ENCODE data around the gene MS4A12.
"Not testable (repeated sequence)": the region's sequence is repeated elsewhere in the genome, so short reads cannot be mapped to it uniquely, and the experiment has no call there.

Gene MS4A12

DNA sequence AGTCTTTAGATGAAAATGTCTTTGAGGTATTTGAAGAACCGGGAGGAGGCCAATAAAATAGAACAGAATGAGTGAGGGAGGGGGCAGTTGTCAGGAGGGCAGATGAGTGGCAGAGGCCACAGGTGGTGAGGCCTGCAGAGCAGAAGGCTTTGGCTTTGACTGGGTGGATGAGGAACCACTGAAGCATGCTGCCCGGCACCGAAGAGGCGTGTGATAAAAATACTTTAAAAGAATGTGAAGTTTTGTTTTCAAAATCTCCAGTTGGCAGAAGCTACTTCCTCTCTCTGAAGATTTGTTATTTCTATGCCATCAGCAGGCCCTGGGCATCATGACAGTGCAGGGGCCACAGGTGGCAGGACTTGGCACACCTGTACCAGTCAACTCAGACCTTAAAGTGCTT lies 6.3 kb downstream of the MS4A12 start:
- ATAC-seq (ENCODE audit: low read depth): no peak
- H3K4me3 ChIP-seq (ENCODE audit: severe bottlenecking): no peak overlapping the region
- H3K27ac ChIP-seq (ENCODE audit: poor library complexity, severe bottlenecking): no peak overlapping the region

DNA sequence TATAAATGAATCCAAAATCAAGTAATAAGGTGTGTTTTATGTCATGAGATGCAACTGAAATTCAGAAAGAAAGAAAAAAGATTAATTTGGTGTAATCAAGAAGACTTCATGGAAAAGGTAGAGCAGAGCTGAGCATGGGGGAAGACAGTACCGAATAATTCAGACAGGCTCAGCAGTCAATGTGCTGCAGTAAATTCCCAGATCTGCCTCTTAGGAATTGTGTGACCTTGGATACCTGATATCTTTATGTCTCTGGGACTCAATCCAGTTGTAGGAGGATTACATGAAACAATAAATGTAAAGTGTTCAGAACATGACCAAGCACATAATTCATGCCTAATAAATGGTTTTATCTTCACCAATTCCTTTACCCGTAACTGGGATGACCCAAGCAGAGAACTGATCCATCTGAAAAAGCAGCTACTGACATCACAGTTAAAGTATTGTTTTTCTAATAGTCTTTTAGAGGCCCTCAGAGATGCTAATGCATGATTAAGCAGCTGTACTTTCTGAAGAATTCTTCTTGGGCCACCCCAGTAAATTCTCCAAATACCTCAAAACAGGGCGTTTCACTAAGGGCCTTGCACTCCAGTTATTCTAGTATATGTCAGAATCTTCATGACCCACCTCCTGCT lies 7.8 kb downstream of the MS4A12 start:
- no peak overlapping the region for H3K27ac ChIP-seq (ENCODE audit: poor library complexity, severe bottlenecking)

More for the DNA sequence above, 6.3 kb downstream of the MS4A12 start:
- TF ChIP-seq, protein P1, sequence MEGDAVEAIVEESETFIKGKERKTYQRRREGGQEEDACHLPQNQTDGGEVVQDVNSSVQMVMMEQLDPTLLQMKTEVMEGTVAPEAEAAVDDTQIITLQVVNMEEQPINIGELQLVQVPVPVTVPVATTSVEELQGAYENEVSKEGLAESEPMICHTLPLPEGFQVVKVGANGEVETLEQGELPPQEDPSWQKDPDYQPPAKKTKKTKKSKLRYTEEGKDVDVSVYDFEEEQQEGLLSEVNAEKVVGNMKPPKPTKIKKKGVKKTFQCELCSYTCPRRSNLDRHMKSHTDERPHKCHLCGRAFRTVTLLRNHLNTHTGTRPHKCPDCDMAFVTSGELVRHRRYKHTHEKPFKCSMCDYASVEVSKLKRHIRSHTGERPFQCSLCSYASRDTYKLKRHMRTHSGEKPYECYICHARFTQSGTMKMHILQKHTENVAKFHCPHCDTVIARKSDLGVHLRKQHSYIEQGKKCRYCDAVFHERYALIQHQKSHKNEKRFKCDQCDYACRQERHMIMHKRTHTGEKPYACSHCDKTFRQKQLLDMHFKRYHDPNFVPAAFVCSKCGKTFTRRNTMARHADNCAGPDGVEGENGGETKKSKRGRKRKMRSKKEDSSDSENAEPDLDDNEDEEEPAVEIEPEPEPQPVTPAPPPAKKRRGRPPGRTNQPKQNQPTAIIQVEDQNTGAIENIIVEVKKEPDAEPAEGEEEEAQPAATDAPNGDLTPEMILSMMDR (IDR thresholded peaks at IDR 0.05; ENCODE audit: poor library complexity, severe bottlenecking): no peak
- H3K4me1 ChIP-seq (ENCODE audit: insufficient read depth, poor library complexity, severe bottlenecking): no peaks in the 10 kb centered on the region
- DNase-seq (ENCODE audit: low spot score): no peak
- no peaks in the 10 kb centered on the region for H3K36me3 ChIP-seq (ENCODE audit: low read depth)
- H3K9me3 ChIP-seq (ENCODE audit: severe bottlenecking): no peaks in the 10 kb centered on the region
- H3K27me3 ChIP-seq (ENCODE audit: insufficient read depth, poor library complexity, severe bottlenecking): peaks cover 4% of the 10 kb centered on the region

DNA sequence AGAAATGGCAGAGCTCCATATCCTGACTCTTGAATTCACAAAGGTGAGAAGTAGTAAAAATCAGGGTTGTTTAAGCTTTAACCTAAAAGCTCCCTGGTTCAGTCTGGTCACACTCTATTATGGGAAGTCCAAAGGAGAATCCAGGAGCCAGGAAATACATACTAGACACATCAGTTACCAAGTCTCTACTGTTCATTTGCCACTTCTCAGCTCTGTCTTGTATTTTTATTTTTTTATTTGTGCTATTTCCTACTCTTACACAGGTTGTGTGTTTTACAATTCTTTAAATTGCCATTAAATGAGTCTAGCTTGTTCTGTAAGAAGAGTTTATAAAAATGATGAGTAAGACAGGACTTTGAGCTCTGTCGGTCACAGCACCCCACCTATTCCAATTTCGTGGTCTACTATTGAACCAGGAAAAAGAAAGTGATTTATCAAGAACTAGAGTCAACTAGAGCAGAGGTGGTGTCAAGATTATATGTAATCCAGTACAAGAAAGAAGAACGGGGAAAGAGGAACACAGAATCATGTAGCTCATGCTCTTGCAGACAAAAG lies 9.7 kb downstream of the MS4A12 start:
- H3K4me3 ChIP-seq (ENCODE audit: severe bottlenecking): no peak overlapping the region
- H3K9me3 ChIP-seq (ENCODE audit: severe bottlenecking): no peaks in the 10 kb centered on the region
- no peaks in the 10 kb centered on the region for H3K36me3 ChIP-seq (ENCODE audit: low read depth)
- no peak for DNase-seq (ENCODE audit: low spot score)
- TF ChIP-seq, protein P1 (IDR thresholded peaks at IDR 0.05; ENCODE audit: poor library complexity, severe bottlenecking): no peak
- no peak for ATAC-seq (ENCODE audit: low read depth)
- H3K27me3 ChIP-seq (ENCODE audit: insufficient read depth, poor library complexity, severe bottlenecking): peaks cover 7% of the 10 kb centered on the region
- no peak overlapping the region for H3K27ac ChIP-seq (ENCODE audit: poor library complexity, severe bottlenecking)
- H3K4me1 ChIP-seq (ENCODE audit: insufficient read depth, poor library complexity, severe bottlenecking): no peaks in the 10 kb centered on the region

More for the DNA sequence above, 7.8 kb downstream of the MS4A12 start:
- Histone ChIP-seq H3K27me3 (ENCODE audit: insufficient read depth, poor library complexity, severe bottlenecking) (peaks cover 7% of the 10 kb centered on the region), H3K4me3 (ENCODE audit: severe bottlenecking) (no peak overlapping the region), H3K9me3 (ENCODE audit: severe bottlenecking) (no peaks in the 10 kb centered on the region), H3K4me1 (ENCODE audit: insufficient read depth, poor library complexity, severe bottlenecking) (no peaks in the 10 kb centered on the region), H3K36me3 (ENCODE audit: low read depth) (no peaks in the 10 kb centered on the region)
- no peak for DNase-seq (ENCODE audit: low spot score)
- TF ChIP-seq, protein P1 (IDR thresholded peaks at IDR 0.05; ENCODE audit: poor library complexity, severe bottlenecking): no peak
- no peak for ATAC-seq (ENCODE audit: low read depth)

DNA sequence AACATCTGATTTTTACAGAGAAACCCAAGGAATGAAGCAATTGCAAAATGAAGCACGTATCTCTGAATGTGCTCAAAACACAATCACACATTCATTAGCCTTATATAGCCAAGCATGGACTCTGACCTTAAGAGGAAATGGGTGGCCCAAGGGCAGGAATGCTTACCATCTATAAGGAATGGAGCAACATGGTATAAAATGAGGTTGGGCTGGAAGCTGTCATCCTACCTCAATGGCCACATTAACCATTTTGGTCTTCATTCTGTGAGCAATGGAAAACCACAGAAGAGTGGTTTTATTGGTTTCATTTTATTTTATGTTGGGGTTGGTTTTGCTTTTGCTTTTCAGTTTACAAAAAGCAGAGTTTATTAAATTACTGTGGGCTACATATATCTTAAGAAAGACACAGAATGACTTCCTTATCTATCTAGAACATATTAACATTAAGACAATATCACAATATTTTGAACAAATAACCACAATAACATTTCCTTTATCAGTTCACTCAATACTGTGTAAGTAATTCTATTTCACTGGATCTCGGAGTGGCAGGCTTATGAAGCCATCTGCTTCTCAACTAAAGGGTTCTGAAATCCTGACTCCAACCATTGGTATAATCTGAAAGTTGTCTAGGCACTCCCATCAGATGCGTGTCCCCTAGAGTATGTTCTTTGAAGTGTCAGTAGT lies 11.8 kb downstream of the MS4A12 start:
- Histone ChIP-seq H3K4me1 (ENCODE audit: insufficient read depth, poor library complexity, severe bottlenecking) (no peaks in the 10 kb centered on the region), H3K27ac (ENCODE audit: poor library complexity, severe bottlenecking) (no peak overlapping the region), H3K27me3 (ENCODE audit: insufficient read depth, poor library complexity, severe bottlenecking) (peaks cover 3% of the 10 kb centered on the region), H3K36me3 (ENCODE audit: low read depth) (no peaks in the 10 kb centered on the region), H3K9me3 (ENCODE audit: severe bottlenecking) (no peaks in the 10 kb centered on the region), H3K4me3 (ENCODE audit: severe bottlenecking) (no peak overlapping the region)
- DNase-seq (ENCODE audit: low spot score) (no peak), ATAC-seq (ENCODE audit: low read depth) (no peak)
- TF ChIP-seq, protein P1 (IDR thresholded peaks at IDR 0.05; ENCODE audit: poor library complexity, severe bottlenecking): no peak

DNA sequence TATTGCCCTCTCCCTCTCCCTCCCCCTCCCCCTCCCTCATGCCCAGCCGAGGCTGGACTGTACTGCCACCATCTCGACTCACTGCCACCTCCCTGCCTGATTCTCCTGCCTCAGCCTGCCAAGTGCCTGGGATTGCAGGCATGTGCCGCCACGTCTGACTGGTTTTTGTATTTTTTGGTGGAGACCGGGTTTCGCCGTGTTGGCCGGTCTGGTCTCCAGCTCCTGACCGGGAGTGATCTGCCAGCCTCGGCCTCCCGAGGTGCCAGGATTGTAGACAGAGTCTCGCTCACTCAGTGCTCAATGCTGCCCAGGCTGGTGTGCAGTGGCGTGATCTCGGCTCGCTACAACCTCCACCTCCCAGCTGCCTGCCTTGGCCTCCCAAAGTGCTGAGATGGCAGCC lies 17.0 kb downstream of the MS4A12 start:
- not testable (repeated sequence) for H3K27ac ChIP-seq (ENCODE audit: poor library complexity, severe bottlenecking); H3K9me3 ChIP-seq (ENCODE audit: severe bottlenecking); ATAC-seq (ENCODE audit: low read depth); H3K4me1 ChIP-seq (ENCODE audit: insufficient read depth, poor library complexity, severe bottlenecking); H3K36me3 ChIP-seq (ENCODE audit: low read depth); H3K27me3 ChIP-seq (ENCODE audit: insufficient read depth, poor library complexity, severe bottlenecking); H3K4me3 ChIP-seq (ENCODE audit: severe bottlenecking); DNase-seq (ENCODE audit: low spot score)

DNA sequence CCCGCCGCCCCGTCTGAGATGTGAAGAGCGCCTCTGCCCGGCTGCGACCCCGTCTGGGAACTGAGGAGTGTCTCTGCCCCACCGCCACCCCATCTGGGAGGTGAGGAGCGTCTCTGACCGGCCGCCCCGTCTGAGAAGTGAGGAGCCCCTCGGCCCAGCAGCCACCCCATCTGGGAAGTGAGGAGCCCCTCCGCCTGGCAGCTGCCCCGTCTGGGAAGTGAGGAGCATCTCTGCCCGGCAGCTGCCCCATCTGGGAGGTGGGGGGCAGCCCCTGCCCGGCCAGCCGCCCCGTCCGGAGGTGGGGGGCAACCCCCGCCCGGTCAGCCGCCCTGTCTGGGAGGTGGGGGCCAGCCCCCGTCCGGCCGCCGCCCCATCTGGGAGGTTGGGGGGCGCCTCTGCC lies 17.6 kb downstream of the MS4A12 start:
- H3K27me3 ChIP-seq (ENCODE audit: insufficient read depth, poor library complexity, severe bottlenecking); H3K9me3 ChIP-seq (ENCODE audit: severe bottlenecking); H3K27ac ChIP-seq (ENCODE audit: poor library complexity, severe bottlenecking); H3K36me3 ChIP-seq (ENCODE audit: low read depth); DNase-seq (ENCODE audit: low spot score); ATAC-seq (ENCODE audit: low read depth); H3K4me3 ChIP-seq (ENCODE audit: severe bottlenecking); H3K4me1 ChIP-seq (ENCODE audit: insufficient read depth, poor library complexity, severe bottlenecking): not testable (repeated sequence)
